ENCODE data around the gene RNH1.
"Not testable (repeated sequence)": the region's sequence is repeated elsewhere in the genome, so short reads cannot be mapped to it uniquely, and the experiment has no call there.

The RNH1 gene

DNA sequence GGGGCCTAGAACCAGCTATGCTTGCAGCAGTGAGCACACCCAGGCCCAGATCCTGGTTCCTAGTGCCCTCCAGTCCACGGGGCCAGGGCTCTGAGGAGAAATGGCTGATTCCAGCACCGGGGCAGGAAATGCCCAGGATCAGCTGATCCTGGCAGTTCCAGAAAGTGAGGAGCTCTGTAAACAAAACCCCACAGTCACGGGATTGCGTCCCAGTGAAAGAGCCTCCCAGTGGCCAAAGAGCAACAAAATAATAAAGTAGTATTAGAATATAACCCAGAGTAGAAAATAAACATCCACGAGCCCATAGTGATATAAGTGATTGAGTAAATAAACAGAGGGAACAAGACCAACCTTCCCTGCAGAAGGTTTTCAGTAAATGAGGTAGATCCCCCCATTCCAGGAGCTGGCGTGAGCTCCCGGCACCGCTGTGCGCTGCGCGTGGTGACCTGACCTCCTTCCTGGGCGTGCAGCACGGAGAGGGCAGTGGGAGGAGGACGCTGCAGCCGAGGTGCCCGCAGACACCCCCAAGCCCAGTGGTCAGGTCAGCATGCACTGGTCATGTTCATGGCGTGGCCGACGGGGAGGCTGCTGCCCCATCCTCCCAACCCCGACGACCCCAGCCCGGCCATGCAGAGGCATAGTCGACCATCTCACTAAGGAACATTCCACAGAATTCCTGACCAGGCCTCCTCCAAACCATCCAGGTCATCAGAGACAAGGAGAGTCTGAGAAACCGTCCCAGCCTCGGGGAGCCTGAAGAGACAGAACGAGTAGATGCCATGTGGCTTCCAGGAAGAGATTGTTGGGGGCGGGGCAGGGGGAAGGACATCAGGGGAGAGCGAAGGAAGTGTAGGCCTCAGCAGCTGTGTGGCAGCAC is 37.1 kb downstream of the RNH1 start:
- DNase-seq (ENCODE audit: extremely low read depth, low read depth) = peak; percentile 55
- TF ChIP-seq, protein P1, sequence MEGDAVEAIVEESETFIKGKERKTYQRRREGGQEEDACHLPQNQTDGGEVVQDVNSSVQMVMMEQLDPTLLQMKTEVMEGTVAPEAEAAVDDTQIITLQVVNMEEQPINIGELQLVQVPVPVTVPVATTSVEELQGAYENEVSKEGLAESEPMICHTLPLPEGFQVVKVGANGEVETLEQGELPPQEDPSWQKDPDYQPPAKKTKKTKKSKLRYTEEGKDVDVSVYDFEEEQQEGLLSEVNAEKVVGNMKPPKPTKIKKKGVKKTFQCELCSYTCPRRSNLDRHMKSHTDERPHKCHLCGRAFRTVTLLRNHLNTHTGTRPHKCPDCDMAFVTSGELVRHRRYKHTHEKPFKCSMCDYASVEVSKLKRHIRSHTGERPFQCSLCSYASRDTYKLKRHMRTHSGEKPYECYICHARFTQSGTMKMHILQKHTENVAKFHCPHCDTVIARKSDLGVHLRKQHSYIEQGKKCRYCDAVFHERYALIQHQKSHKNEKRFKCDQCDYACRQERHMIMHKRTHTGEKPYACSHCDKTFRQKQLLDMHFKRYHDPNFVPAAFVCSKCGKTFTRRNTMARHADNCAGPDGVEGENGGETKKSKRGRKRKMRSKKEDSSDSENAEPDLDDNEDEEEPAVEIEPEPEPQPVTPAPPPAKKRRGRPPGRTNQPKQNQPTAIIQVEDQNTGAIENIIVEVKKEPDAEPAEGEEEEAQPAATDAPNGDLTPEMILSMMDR (IDR thresholded peaks at IDR 0.05; ENCODE audit: low read depth, low read length) = peak; percentile 32

- not testable (repeated sequence) for DNase-seq (ENCODE audit: extremely low read depth, low read depth)
Observed at GRCh38 chr11:469026-469683, 37.9 kb downstream of the RNH1 start.

DNA sequence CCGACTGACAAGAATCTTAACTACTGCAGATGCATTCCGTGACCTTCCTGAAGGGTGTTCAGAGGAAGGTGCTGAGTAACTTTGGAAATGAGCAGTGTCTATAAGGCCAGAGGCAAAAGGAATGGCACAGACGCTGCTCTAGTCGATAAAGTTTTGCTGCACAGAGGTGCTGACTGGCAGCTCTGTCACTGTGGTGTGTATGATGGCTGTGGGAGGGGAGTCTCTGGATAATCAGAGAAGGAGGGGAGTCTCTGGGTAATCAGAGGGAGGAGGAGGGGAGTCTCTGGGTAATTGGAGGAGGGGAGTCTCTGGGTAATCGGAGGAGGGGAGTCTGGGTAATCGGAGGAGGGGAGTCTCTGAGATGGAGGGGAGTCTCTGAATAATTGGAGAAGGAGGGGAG is 38.5 kb downstream of the RNH1 start:
- DNase-seq (ENCODE audit: extremely low read depth, low read depth) = no peak
- TF ChIP-seq, protein P1 (IDR thresholded peaks at IDR 0.05; ENCODE audit: low read depth, low read length) = no peak

GRCh38 chr11:468036-468435 is 39.0 kb downstream of the RNH1 start:
- DNase-seq (ENCODE audit: extremely low read depth, low read depth) = no peak
- TF ChIP-seq, protein P1 (IDR thresholded peaks at IDR 0.05; ENCODE audit: low read depth, low read length) = no peak

GRCh38 chr11:465896-466530 is 41.0 kb downstream of the RNH1 start:
- TF ChIP-seq, protein P1 (IDR thresholded peaks at IDR 0.05; ENCODE audit: low read depth, low read length) = no peak
- no peak for DNase-seq (ENCODE audit: extremely low read depth, low read depth)

DNA sequence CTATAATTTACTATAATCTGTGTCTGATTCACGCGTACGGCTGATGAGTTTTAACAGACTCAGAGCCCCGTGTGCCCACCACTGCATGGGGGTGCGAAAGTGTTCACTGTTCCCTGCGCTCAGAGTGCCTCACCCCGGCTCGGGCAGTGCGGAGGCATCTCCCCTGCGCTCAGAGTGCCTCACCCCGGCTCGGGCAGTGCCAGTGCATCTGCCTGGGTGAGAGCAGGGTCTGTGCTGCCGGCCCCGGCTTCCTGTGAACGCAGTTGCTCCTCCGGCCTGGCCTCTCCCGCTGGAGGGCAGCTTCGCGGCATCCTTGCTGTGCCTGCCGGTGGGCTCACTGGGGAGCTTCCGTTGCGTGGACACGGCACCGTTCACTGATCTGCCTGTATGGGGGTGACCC is 42.7 kb downstream of the RNH1 start:
- no peak for DNase-seq (ENCODE audit: extremely low read depth, low read depth)
- TF ChIP-seq, protein P1 (IDR thresholded peaks at IDR 0.05; ENCODE audit: low read depth, low read length) = no peak

- TF ChIP-seq, protein P1 (IDR thresholded peaks at IDR 0.05; ENCODE audit: low read depth, low read length) = no peak
- DNase-seq (ENCODE audit: extremely low read depth, low read depth) = no peak
Observed at GRCh38 chr11:462107-462890, 44.7 kb downstream of the RNH1 start.
